ENCODE results near the gene AKAP13.

- TF ChIP-seq CTCF (IDR thresholded peaks at IDR 0.05; ENCODE audit: insufficient read depth, low read length, poor library complexity, severe bottlenecking) (no peak), EZH2phosphoT487 (conservative IDR thresholded peaks at IDR 0.05; ENCODE audit: low read length) (no peak)
These were observed 150.7 kb downstream of the AKAP13 start for GRCh38 chr15:85531083-85531482.

Data from SU-DHL-6 (cell line).